DOHH2 (cell line): ENCODE results near the gene GSAP.

Experiments
- CTCF ChIP-seq: fragments of 200-600 bp; sonication (generic); IDR thresholded peaks from one replicate; pipeline ENCODE4 v1.5.1; 2014; ENCODE audit warnings: antibody characterized with exemption, mild to moderate bottlenecking, low read depth, low read length; ENCODE audit not compliant: poor library complexity, severe bottlenecking
- EZH2phosphoT487 ChIP-seq: fragments of 200-600 bp; sonication (generic); IDR thresholded peaks from 2 replicates; pipeline ENCODE4 v1.6.1; 2017; ENCODE audit warnings: borderline replicate concordance, mild to moderate bottlenecking, antibody characterized with exemption, low read length, moderate library complexity, mixed read lengths

- TF ChIP-seq CTCF (no peak), EZH2phosphoT487 (no peak)
Observed at GRCh38 chr7:77352665-77353406, 63.3 kb downstream of the GSAP start.
